ENCODE results near the gene HNRNPUL1.

DNA sequence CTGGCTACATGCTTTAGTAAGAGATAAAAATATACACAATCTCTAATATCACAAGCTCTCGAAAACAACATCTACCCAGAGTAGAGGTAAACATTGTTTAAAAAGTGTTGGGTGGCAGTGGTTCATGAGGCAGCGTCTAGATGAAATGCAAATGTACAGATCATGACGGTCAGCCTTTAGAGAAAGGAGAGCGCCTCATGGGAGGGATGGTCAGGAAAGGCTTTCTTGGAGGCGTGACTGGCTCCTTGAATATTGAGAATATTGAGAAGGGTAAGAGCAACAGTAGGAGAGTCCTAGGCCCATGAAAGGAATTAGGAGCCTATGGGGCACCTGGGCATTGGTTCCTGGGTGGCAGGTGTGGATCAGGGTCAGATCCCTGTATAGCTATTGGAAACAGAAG lies 10.6 kb downstream of the HNRNPUL1 start:
- TF ChIP-seq, protein P1, sequence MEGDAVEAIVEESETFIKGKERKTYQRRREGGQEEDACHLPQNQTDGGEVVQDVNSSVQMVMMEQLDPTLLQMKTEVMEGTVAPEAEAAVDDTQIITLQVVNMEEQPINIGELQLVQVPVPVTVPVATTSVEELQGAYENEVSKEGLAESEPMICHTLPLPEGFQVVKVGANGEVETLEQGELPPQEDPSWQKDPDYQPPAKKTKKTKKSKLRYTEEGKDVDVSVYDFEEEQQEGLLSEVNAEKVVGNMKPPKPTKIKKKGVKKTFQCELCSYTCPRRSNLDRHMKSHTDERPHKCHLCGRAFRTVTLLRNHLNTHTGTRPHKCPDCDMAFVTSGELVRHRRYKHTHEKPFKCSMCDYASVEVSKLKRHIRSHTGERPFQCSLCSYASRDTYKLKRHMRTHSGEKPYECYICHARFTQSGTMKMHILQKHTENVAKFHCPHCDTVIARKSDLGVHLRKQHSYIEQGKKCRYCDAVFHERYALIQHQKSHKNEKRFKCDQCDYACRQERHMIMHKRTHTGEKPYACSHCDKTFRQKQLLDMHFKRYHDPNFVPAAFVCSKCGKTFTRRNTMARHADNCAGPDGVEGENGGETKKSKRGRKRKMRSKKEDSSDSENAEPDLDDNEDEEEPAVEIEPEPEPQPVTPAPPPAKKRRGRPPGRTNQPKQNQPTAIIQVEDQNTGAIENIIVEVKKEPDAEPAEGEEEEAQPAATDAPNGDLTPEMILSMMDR (optimal IDR thresholded peaks at IDR 0.05 in 1 of 3, IDR thresholded peaks at IDR 0.05 in 1 of 3, conservative IDR thresholded peaks at IDR 0.05 in 1 of 3; ENCODE audit: extremely low read depth in 1 of 3, insufficient read depth in 2 of 3, low read length in 3 of 3), result no peak
- TF ChIP-seq EZH2 (IDR thresholded peaks at IDR 0.05; ENCODE audit: low read length), result no peak
